ENCODE data around the gene RBM15B.

RBM15B gene

DNA sequence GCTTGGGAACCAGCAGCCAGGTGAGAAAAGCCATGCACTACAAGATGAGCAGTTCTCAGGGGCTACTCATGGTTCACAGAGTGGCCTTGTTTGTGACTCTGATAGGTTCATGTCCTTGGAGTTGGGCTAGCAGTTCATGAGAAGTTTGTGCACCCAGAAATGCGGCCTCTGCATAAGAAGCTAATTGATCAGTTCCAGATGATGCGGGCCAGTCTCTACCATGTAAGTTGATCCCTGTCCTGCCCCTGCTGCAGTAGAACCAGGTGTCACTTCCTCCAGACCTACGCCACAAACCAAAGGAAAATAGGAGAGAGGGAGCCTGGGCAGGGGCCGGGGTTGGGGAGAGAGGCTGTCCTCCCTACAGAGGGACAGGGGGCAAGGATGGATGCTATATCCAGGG, 33.2 kb upstream of the RBM15B start:
- Histone ChIP-seq H3K27me3 (ENCODE audit: low read depth, low read length) (no peaks in the 10 kb centered on the region), H3K9me3 (ENCODE audit: insufficient read depth, low read length) (no peaks in the 10 kb centered on the region), H3K9ac (ENCODE audit: low read length) (no peak overlapping the region), H2AFZ (ENCODE audit: low read depth, low read length) (no peak overlapping the region), H3K4me1 (ENCODE audit: low read length) (no peaks in the 10 kb centered on the region), H3K79me2 (ENCODE audit: low read length) (no peaks in the 10 kb centered on the region), H3K4me3 (ENCODE audit: low read length) (no peak overlapping the region), H3K4me2 (ENCODE audit: low read length) (no peak overlapping the region), H4K20me1 (ENCODE audit: insufficient read depth, low read length) (no peaks in the 10 kb centered on the region), H3K36me3 (replicated peaks; ENCODE audit: low read depth, low read length) (no peaks in the 10 kb centered on the region), H3K27ac (ENCODE audit: low read length) (no peak overlapping the region)
- TF ChIP-seq, protein P1, sequence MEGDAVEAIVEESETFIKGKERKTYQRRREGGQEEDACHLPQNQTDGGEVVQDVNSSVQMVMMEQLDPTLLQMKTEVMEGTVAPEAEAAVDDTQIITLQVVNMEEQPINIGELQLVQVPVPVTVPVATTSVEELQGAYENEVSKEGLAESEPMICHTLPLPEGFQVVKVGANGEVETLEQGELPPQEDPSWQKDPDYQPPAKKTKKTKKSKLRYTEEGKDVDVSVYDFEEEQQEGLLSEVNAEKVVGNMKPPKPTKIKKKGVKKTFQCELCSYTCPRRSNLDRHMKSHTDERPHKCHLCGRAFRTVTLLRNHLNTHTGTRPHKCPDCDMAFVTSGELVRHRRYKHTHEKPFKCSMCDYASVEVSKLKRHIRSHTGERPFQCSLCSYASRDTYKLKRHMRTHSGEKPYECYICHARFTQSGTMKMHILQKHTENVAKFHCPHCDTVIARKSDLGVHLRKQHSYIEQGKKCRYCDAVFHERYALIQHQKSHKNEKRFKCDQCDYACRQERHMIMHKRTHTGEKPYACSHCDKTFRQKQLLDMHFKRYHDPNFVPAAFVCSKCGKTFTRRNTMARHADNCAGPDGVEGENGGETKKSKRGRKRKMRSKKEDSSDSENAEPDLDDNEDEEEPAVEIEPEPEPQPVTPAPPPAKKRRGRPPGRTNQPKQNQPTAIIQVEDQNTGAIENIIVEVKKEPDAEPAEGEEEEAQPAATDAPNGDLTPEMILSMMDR (IDR thresholded peaks at IDR 0.05; ENCODE audit: low read depth, low read length): no peak
- no peak for TF ChIP-seq EZH2phosphoT487 (IDR thresholded peaks at IDR 0.05; ENCODE audit: low read depth)

DNA sequence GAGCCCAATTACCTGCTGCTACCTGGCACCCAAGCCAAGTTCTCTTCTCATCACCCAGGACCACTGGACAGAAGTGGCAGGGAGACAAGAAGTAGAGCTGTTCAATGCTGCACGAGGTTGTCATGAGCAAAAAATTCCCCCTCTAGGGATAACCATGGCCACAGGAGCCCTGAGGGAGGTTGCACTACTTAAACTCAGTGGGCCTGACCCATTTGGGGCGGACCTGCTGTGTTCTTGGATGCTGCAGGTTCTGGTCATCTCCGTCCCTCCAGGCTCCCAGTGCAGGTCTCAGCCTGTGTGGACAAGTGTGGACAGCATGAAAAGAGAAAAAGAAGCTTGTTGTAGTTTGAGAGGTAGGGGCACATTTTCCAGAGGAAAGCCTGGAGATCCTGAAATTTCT, 32.1 kb upstream of the RBM15B start:
- Histone ChIP-seq H3K9ac (ENCODE audit: low read length) (no peak overlapping the region), H3K4me3 (ENCODE audit: low read length) (no peak overlapping the region), H4K20me1 (ENCODE audit: insufficient read depth, low read length) (no peaks in the 10 kb centered on the region), H3K4me1 (ENCODE audit: low read length) (no peaks in the 10 kb centered on the region), H3K79me2 (ENCODE audit: low read length) (no peaks in the 10 kb centered on the region), H2AFZ (ENCODE audit: low read depth, low read length) (no peak overlapping the region), H3K4me2 (ENCODE audit: low read length) (no peak overlapping the region), H3K27ac (ENCODE audit: low read length) (no peak overlapping the region), H3K9me3 (ENCODE audit: insufficient read depth, low read length) (no peaks in the 10 kb centered on the region), H3K36me3 (replicated peaks; ENCODE audit: low read depth, low read length) (no peaks in the 10 kb centered on the region), H3K27me3 (ENCODE audit: low read depth, low read length) (no peaks in the 10 kb centered on the region)
- TF ChIP-seq EZH2phosphoT487 (IDR thresholded peaks at IDR 0.05; ENCODE audit: low read depth): no peak
- TF ChIP-seq, protein P1 (IDR thresholded peaks at IDR 0.05; ENCODE audit: low read depth, low read length): no peak

DNA sequence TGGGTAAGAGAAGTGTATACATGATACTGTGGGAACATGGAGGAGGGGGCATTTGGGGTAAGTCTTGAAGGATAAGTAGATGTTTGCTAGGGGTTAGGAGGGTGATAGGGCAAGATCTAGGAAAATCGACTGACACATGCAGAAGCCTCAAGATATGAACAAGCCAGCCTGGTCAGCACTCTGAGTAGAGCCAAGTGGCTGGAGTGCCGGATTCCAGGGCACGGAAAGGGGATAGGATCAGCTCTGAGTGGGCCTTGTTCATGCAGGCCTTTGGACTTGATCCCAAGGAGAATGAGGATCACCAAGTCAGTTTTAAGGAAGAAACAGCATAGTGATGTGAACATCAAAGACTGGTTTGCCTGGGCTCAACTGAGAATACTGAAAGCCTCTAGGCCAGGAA, 30.3 kb upstream of the RBM15B start:
- Histone ChIP-seq H2AFZ (ENCODE audit: low read depth, low read length) (no peak overlapping the region), H3K4me1 (ENCODE audit: low read length) (no peaks in the 10 kb centered on the region), H3K27ac (ENCODE audit: low read length) (no peak overlapping the region), H3K4me2 (ENCODE audit: low read length) (no peak overlapping the region), H4K20me1 (ENCODE audit: insufficient read depth, low read length) (no peaks in the 10 kb centered on the region), H3K9me3 (ENCODE audit: insufficient read depth, low read length) (no peaks in the 10 kb centered on the region), H3K79me2 (ENCODE audit: low read length) (no peaks in the 10 kb centered on the region), H3K9ac (ENCODE audit: low read length) (no peak overlapping the region), H3K36me3 (replicated peaks; ENCODE audit: low read depth, low read length) (no peaks in the 10 kb centered on the region), H3K27me3 (ENCODE audit: low read depth, low read length) (no peaks in the 10 kb centered on the region), H3K4me3 (ENCODE audit: low read length) (no peak overlapping the region)
- no peak for TF ChIP-seq EZH2phosphoT487 (IDR thresholded peaks at IDR 0.05; ENCODE audit: low read depth)
- TF ChIP-seq, protein P1 (IDR thresholded peaks at IDR 0.05; ENCODE audit: low read depth, low read length): no peak

DNA sequence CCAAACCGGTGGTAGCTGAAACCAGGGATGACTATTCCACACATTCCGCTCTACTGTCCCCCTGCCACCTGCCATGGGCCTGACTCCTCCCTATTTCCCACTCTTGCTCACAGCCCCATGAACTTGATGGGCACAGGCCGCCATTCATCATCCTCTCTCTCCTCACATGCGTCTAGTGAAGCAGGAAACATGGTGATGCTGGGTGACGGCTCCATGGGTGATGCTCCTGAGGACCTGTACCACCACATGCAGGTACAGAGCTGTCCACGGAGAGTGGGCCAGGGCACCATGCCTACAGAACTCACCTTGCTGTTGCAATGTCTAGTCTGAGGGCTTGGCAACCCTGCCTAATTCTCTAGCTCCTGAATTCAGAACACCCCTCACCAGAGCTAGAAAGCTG, 29.3 kb upstream of the RBM15B start:
- Histone ChIP-seq H3K9me3 (ENCODE audit: insufficient read depth, low read length) (no peaks in the 10 kb centered on the region), H2AFZ (ENCODE audit: low read depth, low read length) (no peak overlapping the region), H3K36me3 (replicated peaks; ENCODE audit: low read depth, low read length) (no peaks in the 10 kb centered on the region), H3K4me3 (ENCODE audit: low read length) (no peak overlapping the region), H3K4me2 (ENCODE audit: low read length) (no peak overlapping the region), H3K79me2 (ENCODE audit: low read length) (no peaks in the 10 kb centered on the region), H3K27me3 (ENCODE audit: low read depth, low read length) (no peaks in the 10 kb centered on the region), H3K27ac (ENCODE audit: low read length) (no peak overlapping the region), H4K20me1 (ENCODE audit: insufficient read depth, low read length) (no peaks in the 10 kb centered on the region), H3K4me1 (ENCODE audit: low read length) (no peaks in the 10 kb centered on the region), H3K9ac (ENCODE audit: low read length) (no peak overlapping the region)
- TF ChIP-seq EZH2phosphoT487 (IDR thresholded peaks at IDR 0.05; ENCODE audit: low read depth): no peak
- TF ChIP-seq, protein P1 (IDR thresholded peaks at IDR 0.05; ENCODE audit: low read depth, low read length): no peak
